Prostate gland (tissue), 2 donors: ENCODE results near the gene PLAC9. TPM values are rescaled to one million over a fixed set of nuclear protein-coding genes. Genes with fewer than 3 reads are reported as not detected.

Experiments
- DNase-seq: peaks from one replicate; pipeline ENCODE4 v3.0.0-alpha.2; 2019; ENCODE audit warnings: low spot score
- H3K27ac ChIP-seq, 2 donors: fragments of 200-600 bp; sonication (generic); 2 replicates each; pipeline ENCODE4 v1.5.1; 2017 to 2019
- H3K27me3 ChIP-seq: fragments of 200-600 bp; sonication (generic); replicated peaks from 2 replicates; pipeline ENCODE4 v1.5.1; 2019; ENCODE audit not compliant: insufficient read depth
- H3K36me3 ChIP-seq, 2 donors: fragments of 200-600 bp; sonication (generic); 1 replicate in 1 of 2; 2 replicates in 1 of 2; pipeline versions ENCODE4 v1.5.1 to v1.8.1; 2017 to 2019
- H3K4me1 ChIP-seq: fragments of 200-600 bp; sonication (generic); replicated peaks from 2 replicates; pipeline ENCODE4 v1.5.1; 2019
- H3K4me3 ChIP-seq, 2 donors: fragments of 200-600 bp; sonication (generic); 2 replicates each; pipeline ENCODE4 v1.5.1; 2017 to 2019
- H3K9me3 ChIP-seq: fragments of 200-600 bp; sonication (generic); 2 replicates; pipeline ENCODE4 v1.5.1; 2017
- POLR2A ChIP-seq: fragments of 450-650 bp; IDR thresholded peaks from one replicate; pipeline ENCODE4 v1.6.1; 2016; ENCODE audit warnings: antibody characterized with exemption, mild to moderate bottlenecking
- POLR2AphosphoS5 ChIP-seq: sonication (generic); formaldehyde crosslinking; IDR thresholded peaks from one replicate; pipeline ENCODE4 v1.6.1; 2017; ENCODE audit warnings: antibody characterized with exemption
- WGBS: methylation state at CpG from one replicate; pipeline ENCODE4 v1.1.5; 2018; 5-methylcytosine and 5-hydroxymethylcytosine counted together
- intact Hi-C: fragments of 100-400 bp; cut with DNase I; formaldehyde crosslinking; loops from one replicate; pipeline ENCODE4 v1.14.2; 2022
- total RNA-seq, 2 donors: library from RNA; depleted of rRNA; stranded (reverse); fragments of >200 nt; gene quantifications; one replicate each; pipeline ENCODE4 v1.1.0, GENCODE V29; 2016
- TF ChIP-seq, protein P1 (sequence below), 4 experiments: fragments of 200-600 bp in 2 of 4; fragments of 450-650 bp in 2 of 4; sonication (generic) in 2 of 4; IDR thresholded peaks; 1 replicate in 3 of 4; 2 replicates in 1 of 4; pipeline ENCODE4 v1.5.1; 2016 to 2019; ENCODE audit warnings: antibody characterized with exemption in 4 of 4, mild to moderate bottlenecking in 2 of 4, moderate library complexity in 2 of 4

Gene PLAC9
- total RNA-seq, 2 donors from 2014 or later = 8.9 to 14.7 TPM

DNA sequence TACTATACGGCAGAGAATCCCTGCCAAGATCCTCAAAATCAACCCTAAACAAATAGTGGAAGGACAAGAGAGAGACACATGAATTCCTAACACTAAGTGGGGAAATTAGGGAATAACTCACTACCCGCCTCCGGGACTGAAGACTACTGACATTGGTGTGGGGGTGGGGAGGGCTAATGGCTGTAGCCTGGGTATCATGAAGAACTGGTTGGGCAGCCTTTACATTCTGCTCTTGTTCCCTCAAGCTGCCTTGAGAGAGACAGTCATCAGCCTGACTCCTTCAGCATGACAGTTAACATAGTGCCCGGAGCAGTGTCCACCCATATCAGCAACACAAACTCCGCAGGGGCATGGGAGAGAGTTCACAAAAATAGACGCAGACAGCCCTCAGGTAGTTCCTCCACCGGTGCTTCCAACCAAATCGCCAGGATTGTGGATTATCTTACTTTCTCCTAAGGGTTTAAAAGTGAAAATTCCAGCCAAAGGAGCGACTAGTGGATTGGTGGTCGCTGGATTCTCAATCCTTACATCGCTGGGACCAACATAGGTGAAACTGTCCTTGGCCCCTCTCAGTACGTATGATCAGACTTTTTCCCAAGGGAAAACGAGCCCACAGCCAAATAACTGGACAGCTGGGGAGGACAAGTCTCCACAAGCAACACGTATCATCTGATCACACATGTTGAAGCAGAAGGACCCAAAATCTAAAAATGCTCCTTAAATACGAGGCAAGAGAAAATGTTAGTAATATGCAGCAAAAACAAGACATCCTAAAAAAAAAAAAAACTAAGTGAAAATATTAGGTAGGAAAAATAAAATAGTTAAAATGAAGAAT, 31.5 kb upstream of the PLAC9 start:
- DNase-seq = peak; percentile 52

GRCh38 chr10:80104066-80104926, 28.2 kb upstream of the PLAC9 start:
- TF ChIP-seq, protein P1, sequence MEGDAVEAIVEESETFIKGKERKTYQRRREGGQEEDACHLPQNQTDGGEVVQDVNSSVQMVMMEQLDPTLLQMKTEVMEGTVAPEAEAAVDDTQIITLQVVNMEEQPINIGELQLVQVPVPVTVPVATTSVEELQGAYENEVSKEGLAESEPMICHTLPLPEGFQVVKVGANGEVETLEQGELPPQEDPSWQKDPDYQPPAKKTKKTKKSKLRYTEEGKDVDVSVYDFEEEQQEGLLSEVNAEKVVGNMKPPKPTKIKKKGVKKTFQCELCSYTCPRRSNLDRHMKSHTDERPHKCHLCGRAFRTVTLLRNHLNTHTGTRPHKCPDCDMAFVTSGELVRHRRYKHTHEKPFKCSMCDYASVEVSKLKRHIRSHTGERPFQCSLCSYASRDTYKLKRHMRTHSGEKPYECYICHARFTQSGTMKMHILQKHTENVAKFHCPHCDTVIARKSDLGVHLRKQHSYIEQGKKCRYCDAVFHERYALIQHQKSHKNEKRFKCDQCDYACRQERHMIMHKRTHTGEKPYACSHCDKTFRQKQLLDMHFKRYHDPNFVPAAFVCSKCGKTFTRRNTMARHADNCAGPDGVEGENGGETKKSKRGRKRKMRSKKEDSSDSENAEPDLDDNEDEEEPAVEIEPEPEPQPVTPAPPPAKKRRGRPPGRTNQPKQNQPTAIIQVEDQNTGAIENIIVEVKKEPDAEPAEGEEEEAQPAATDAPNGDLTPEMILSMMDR (IDR thresholded peaks at IDR 0.05) = no peak
- TF ChIP-seq POLR2A (no peak), POLR2AphosphoS5 (no peak)
- no peak overlapping the region for H3K4me3 ChIP-seq
- no peaks in the 10 kb centered on the region for H3K27me3 ChIP-seq
- no peaks in the 10 kb centered on the region for H3K9me3 ChIP-seq
- H3K4me1 ChIP-seq = no peaks in the 10 kb centered on the region
- no peak overlapping the region for H3K27ac ChIP-seq
- intact Hi-C loops = no loop called here
- WGBS = 43% methylated on average over 10 of the region's 10 CpGs
- DNase-seq = no peak
- no peaks in the 10 kb centered on the region for H3K36me3 ChIP-seq

More for the DNA sequence above, 31.5 kb upstream of the PLAC9 start:
- no peaks in the 10 kb centered on the region for H3K27me3 ChIP-seq
- no peaks in the 10 kb centered on the region for H3K4me1 ChIP-seq
- no peak overlapping the region for H3K27ac ChIP-seq
- no peaks in the 10 kb centered on the region for H3K9me3 ChIP-seq
- TF ChIP-seq POLR2A (no peak), POLR2AphosphoS5 (peak; percentile 29)
- TF ChIP-seq, protein P1 (IDR thresholded peaks at IDR 0.05) = no peak
- intact Hi-C loops = no loop called here
- 56% methylated on average over 15 of the region's 15 CpGs for WGBS
- no peaks in the 10 kb centered on the region for H3K36me3 ChIP-seq
- no peak overlapping the region for H3K4me3 ChIP-seq

DNA sequence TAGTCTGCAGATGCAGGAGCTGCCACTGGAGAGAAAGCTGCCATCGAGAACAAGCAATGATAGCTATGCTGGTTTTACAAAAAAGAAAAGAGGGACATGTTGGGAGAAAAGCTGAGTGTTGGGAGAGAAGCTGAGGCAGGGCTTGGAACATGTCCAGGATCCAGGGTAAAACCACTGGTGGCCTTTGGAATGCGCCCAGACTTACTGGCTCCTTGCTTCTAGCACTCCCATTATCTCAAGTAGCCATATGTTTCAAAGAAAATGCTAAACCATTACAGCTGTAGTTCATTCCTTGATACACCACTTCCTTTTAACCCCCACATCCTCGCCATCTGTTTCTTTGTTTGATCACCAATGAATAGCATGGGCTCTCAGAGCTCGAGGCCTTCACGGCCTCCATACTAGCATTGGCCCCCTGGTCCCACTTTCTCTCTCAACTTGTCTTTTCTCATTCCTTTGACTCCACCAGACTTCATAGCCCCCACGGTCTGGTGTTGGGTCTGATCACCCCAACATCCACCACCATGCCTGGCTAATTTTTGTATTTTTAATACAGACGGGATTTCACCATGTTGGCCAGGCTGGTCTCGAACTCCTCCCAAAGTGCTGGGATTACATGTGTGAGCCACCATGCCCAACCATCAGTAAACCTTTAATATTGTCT, 23.8 kb upstream of the PLAC9 start:
- 83% methylated on average over 8 of the region's 8 CpGs for WGBS
- intact Hi-C loops = no loop called here
- H3K4me3 ChIP-seq = no peak overlapping the region
- TF ChIP-seq POLR2A = no peak
- TF ChIP-seq, protein P1 (IDR thresholded peaks at IDR 0.05) = no peak
- no peak for TF ChIP-seq POLR2AphosphoS5
- no peak for DNase-seq
- no peaks in the 10 kb centered on the region for H3K27me3 ChIP-seq
- no peaks in the 10 kb centered on the region for H3K4me1 ChIP-seq
- no peaks in the 10 kb centered on the region for H3K36me3 ChIP-seq
- no peak overlapping the region for H3K27ac ChIP-seq
- H3K9me3 ChIP-seq = no peaks in the 10 kb centered on the region

DNA sequence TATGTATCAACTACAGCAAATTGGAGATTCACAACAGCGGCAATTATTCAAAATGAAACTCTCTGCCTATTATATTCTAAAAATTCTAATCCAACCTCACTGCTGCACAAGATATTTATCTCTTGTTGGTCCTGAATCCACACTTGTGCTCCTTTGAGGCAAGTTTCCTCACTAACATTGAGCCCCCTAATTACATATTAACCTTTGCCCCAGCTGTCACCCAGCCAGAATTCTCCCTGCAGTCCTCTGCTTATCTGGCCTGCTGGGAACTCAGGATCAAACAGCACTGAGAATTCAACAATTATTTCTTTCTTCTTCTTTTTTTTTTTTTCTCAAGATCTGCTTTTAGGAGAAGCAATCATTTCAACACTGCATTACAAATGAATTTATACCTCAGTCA, 21.5 kb upstream of the PLAC9 start:
- intact Hi-C loops = no loop called here
- TF ChIP-seq POLR2AphosphoS5 (no peak), POLR2A (no peak)
- TF ChIP-seq, protein P1 (IDR thresholded peaks at IDR 0.05) = no peak
- no peak overlapping the region for H3K4me3 ChIP-seq

More for the DNA sequence above, 21.5 kb upstream of the PLAC9 start:
- Histone ChIP-seq H3K27me3 (no peaks in the 10 kb centered on the region), H3K36me3 (no peaks in the 10 kb centered on the region), H3K9me3 (no peaks in the 10 kb centered on the region), H3K27ac (no peak overlapping the region), H3K4me1 (no peaks in the 10 kb centered on the region)
- 97% methylated on average over 1 of the region's 1 CpG for WGBS
- no peak for DNase-seq
